PC-3 (cell line): ENCODE measurements around the gene GLT8D1. TPM values are rescaled to one million over a fixed set of nuclear protein-coding genes. Genes with fewer than 3 reads are reported as not detected.

Experiments
- ATAC-seq: fragments of 200-7000 bp; cut with Tn5 transposase; 2 replicates; pipeline ENCODE4 v1.9.1; 2020; ENCODE audit warnings: mild to moderate bottlenecking, moderate library complexity
- Bru-seq: library from RNA; stranded (reverse); fragments of 400-500 nt; gene quantifications from one replicate; lab custom pipeline; 2021; lab: Mats Ljungman, UMichigan
- BruChase-seq, 2 experiments: library from RNA; stranded (reverse); fragments of 400-500 nt; gene quantifications; one replicate each; lab custom pipeline; 2021; lab: Mats Ljungman, UMichigan
- BruUV-seq: library from RNA; stranded (reverse); fragments of 400-500 nt; replicated peaks from 2 replicates; lab custom pipeline; 2021; lab: Mats Ljungman, UMichigan
- CTCF ChIA-PET: fragments of 300-600 bp; sonication (Branson Sonifier 250); formaldehyde crosslinking; loops from one replicate; lab custom pipeline; 2022; ENCODE audit warnings: antibody characterized with exemption; lab: Charles Lee
- POLR2A ChIA-PET: fragments of 300-600 bp; sonication (Branson Sonifier 250); formaldehyde crosslinking; loops from one replicate; lab custom pipeline; 2022; ENCODE audit warnings: antibody characterized with exemption; ENCODE audit not compliant: unreplicated experiment; lab: Charles Lee
- DNase-seq: peaks from one replicate; pipeline ENCODE4 v3.0.0-alpha.2; 2015
- H2AFZ ChIP-seq: fragments of 300-600 bp; sonication (generic); 2 replicates; pipeline ENCODE4 v1.6.0; 2016; ENCODE audit warnings: antibody characterized with exemption, low read length
- H3F3A ChIP-seq: fragments of 300-600 bp; sonication (generic); one replicate; pipeline ENCODE4 v1.6.0; 2017; ENCODE audit warnings: antibody characterized with exemption, low read length, control low read depth, mild to moderate bottlenecking; ENCODE audit not compliant: unreplicated experiment
- H3K27ac ChIP-seq: fragments of 300-600 bp; sonication (generic); 2 replicates; pipeline ENCODE4 v1.5.1; 2016; ENCODE audit warnings: mild to moderate bottlenecking, low read length
- H3K27me3 ChIP-seq: fragments of 300-600 bp; sonication (generic); 2 replicates; pipeline ENCODE4 v1.6.1; 2016; ENCODE audit warnings: low read length, mixed read lengths
- H3K36me3 ChIP-seq: fragments of 300-600 bp; sonication (generic); 2 replicates; pipeline ENCODE4 v1.6.1; 2016; ENCODE audit warnings: low read depth, mixed run types, low read length, mixed read lengths
- H3K4me1 ChIP-seq: fragments of 300-600 bp; sonication (generic); 2 replicates; pipeline ENCODE4 v1.5.1; 2016; ENCODE audit warnings: low read length; ENCODE audit not compliant: insufficient read depth
- H3K4me2 ChIP-seq: fragments of 300-600 bp; sonication (generic); 2 replicates; pipeline ENCODE4 v1.6.0; 2016; ENCODE audit warnings: low read length
- H3K4me3 ChIP-seq: fragments of 300-600 bp; sonication (generic); 2 replicates; pipeline ENCODE4 v1.5.1; 2016; ENCODE audit warnings: mild to moderate bottlenecking, low read length, mixed read lengths
- H3K79me2 ChIP-seq: fragments of 300-600 bp; sonication (generic); 2 replicates; pipeline ENCODE4 v1.6.1; 2017; ENCODE audit warnings: low read length, mixed read lengths
- H3K9ac ChIP-seq: fragments of 300-600 bp; sonication (generic); 2 replicates; pipeline ENCODE4 v1.6.0; 2016; ENCODE audit warnings: mild to moderate bottlenecking, low read length
- H3K9me2 ChIP-seq: fragments of 300-600 bp; sonication (generic); replicated peaks from 2 replicates; pipeline ENCODE4 v1.6.1; 2016; ENCODE audit warnings: mixed run types, low read length, mixed read lengths
- H3K9me3 ChIP-seq: fragments of 300-600 bp; sonication (generic); 2 replicates; pipeline ENCODE4 v1.6.1; 2016; ENCODE audit warnings: low read length, mixed read lengths
- H4K20me1 ChIP-seq: fragments of 300-600 bp; sonication (generic); 2 replicates; pipeline ENCODE4 v1.6.1; 2016; ENCODE audit warnings: low read length, mixed read lengths
- EZH2 ChIP-seq: fragments of 300-600 bp; sonication (generic); IDR thresholded peaks from one replicate; pipeline ENCODE4 v1.6.1; 2017; ENCODE audit warnings: antibody characterized with exemption, mild to moderate bottlenecking, low read length; ENCODE audit not compliant: unreplicated experiment
- EZH2phosphoT487 ChIP-seq: fragments of 300-600 bp; sonication (generic); IDR thresholded peaks from 2 replicates; pipeline ENCODE4 v1.6.1; 2018; ENCODE audit warnings: mild to moderate bottlenecking, antibody characterized with exemption, low read length, borderline replicate concordance
- intact Hi-C: fragments of 100-400 bp; cut with micrococcal nuclease; formaldehyde crosslinking; loops from 2 replicates; pipeline ENCODE4 v1.9.0; 2023
- long read RNA-seq: library from polyadenylated mRNA; unstranded; transcript quantifications from one replicate; pipeline ENCODE4 v2.0.0, GENCODE V29; 2021; ENCODE audit not compliant: unreplicated experiment
- total RNA-seq: library from RNA; depleted of rRNA; stranded (reverse); fragments of >200 nt; gene quantifications from 2 replicates; pipeline ENCODE4 v1.2.3, GENCODE V29; 2014; rRNA removed
- TF ChIP-seq, protein P1 (sequence below): fragments of 300-600 bp; sonication (generic); conservative IDR thresholded peaks from 2 replicates; pipeline ENCODE4 v1.5.1; 2017; ENCODE audit warnings: antibody characterized with exemption, low read depth, mild to moderate bottlenecking, low read length

GLT8D1 gene, protein sequence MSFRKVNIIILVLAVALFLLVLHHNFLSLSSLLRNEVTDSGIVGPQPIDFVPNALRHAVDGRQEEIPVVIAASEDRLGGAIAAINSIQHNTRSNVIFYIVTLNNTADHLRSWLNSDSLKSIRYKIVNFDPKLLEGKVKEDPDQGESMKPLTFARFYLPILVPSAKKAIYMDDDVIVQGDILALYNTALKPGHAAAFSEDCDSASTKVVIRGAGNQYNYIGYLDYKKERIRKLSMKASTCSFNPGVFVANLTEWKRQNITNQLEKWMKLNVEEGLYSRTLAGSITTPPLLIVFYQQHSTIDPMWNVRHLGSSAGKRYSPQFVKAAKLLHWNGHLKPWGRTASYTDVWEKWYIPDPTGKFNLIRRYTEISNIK
- 53.6 and 70.2 TPM in 2 replicates for total RNA-seq
- Bru-seq, nascent RNA, result percentile 79 among the genes with signal in this experiment
- BruChase-seq, experiment 1, labeled RNA remaining after a 6-hour chase, result percentile 86 among the genes with signal in this experiment
- percentile 85 among the genes with signal in this experiment for BruChase-seq, experiment 2, labeled RNA remaining after a 2-hour chase
- long read RNA-seq, transcript GLT8D1-201 (10 exons, 1,849 nt), result major isoform, 38 of 163 reads
- long read RNA-seq, partial matches to known transcripts, result 17 of 163 reads
- long read RNA-seq, other reads (novel, unspliced or antisense), result 107 of 163 reads

DNA sequence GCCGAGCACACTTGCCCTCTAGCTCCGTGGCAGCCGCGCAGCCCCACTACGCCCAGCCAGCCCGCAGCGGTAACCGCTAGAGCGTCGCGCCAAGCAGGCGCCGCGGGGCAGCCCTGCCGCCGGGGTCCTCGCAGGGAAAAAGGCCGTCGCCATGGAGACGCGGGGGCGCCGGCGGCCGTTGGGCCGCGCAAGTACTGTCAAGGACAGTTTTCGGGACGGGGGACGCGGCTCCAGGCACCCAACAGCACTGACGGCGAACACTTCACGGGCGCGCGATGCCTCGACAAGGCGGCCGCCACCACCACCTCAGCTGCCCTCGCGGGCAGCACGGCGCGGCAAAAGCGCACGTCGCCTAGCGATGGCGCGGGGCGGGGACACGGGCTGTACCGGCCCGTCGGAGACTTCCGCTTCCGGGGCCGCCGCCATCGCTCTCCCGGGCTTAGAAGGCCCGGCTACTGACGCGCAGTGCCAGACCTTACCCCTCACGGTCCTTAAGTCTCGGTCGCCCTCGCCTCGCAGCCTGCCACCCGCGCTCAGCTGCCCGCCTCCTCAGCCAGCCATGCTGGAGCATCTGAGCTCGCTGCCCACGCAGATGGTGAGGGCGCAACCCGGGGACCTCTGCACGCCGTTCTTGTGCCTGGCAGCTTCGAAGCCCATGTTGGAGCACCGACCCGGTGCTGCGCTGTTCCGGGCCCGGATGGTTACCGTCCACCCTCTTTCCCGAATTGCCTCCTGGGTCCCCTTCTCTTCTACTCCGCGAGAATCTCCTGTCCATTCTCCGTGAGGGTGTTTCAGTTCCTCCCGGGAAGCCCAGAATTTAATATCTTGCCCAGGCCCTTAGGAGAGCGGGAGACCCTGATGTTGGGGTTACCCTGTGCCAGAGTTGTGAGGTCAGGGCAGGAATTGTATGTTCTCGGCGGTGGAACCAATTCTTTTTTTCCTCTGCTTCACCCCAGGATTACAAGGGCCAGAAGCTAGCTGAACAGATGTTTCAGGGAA, at the start of gene GLT8D1, which contains the start of gene SPCS1:
Gene GLT8D1 (minus strand): TSS at position 104 of the 999 bp plus-strand sequence. CDS start 5,331 bp downstream, outside the sequence.
Gene SPCS1 (plus strand): TSS at position 419 of the 999 bp plus-strand sequence. CDS start 141 bp downstream, at position 560.
- Histone ChIP-seq H3K4me1 (peaks cover 18% of the 10 kb centered on the region), H3K4me2 (peak within 1 kb of the TSS; percentile 90), H3K27me3 (no peaks in the 10 kb centered on the region), H3F3A (peaks cover 3% of the 10 kb centered on the region), H3K4me3 (peak within 1 kb of the TSS; percentile 95), H3K9me2 (no peaks in the 10 kb centered on the region), H3K79me2 (peaks cover 59% of the 10 kb centered on the region), H3K36me3 (peaks cover 11% of the 10 kb centered on the region; the same call in 1 of the 2 replicates), H2AFZ (peak within 1 kb of the TSS; percentile 83), H3K9ac (peak within 1 kb of the TSS; percentile 90), H3K27ac (peak within 1 kb of the TSS; percentile 36), H3K9me3 (no peaks in the 10 kb centered on the region), H4K20me1 (no peaks in the 10 kb centered on the region)
- DNase-seq, result peak; percentile 86
- ChIA-PET CTCF (no interaction called here), POLR2A (interaction anchor here (0.5 kb wide), 1 partner anchor 95 kb away, joined by 3 read pairs; no protein-coding TSS in a partner anchor)
- TF ChIP-seq EZH2phosphoT487, result no peak
- no peak for TF ChIP-seq EZH2
- TF ChIP-seq, protein P1, sequence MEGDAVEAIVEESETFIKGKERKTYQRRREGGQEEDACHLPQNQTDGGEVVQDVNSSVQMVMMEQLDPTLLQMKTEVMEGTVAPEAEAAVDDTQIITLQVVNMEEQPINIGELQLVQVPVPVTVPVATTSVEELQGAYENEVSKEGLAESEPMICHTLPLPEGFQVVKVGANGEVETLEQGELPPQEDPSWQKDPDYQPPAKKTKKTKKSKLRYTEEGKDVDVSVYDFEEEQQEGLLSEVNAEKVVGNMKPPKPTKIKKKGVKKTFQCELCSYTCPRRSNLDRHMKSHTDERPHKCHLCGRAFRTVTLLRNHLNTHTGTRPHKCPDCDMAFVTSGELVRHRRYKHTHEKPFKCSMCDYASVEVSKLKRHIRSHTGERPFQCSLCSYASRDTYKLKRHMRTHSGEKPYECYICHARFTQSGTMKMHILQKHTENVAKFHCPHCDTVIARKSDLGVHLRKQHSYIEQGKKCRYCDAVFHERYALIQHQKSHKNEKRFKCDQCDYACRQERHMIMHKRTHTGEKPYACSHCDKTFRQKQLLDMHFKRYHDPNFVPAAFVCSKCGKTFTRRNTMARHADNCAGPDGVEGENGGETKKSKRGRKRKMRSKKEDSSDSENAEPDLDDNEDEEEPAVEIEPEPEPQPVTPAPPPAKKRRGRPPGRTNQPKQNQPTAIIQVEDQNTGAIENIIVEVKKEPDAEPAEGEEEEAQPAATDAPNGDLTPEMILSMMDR, result no peak
- TSS peak; percentile 45 for BruUV-seq
- ATAC-seq, result peak; percentile 91
- intact Hi-C loops, result loop anchor here (1.0 to 2.0 kb wide), 2 partner anchors 9 to 19 kb away; partner anchors contain the start of gene GNL3

DNA sequence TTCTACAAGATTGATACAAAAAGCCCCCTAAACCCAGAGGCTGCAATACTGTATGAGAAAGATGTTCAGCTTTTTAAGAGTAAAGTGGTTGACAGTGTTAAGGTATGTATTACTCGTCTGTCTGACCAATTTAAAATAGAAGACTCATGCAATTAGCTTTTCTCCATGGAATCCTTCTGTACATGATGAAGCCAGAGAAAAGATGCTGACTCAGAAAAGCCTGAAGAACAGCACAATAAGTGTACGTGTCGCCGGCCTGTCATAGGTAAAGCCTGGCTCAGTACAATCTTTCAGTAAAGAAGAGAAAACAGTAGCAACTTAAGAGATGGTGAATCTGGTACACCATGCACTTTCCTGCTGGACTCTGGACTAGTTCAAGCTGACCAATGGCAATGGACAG, 48.8 kb upstream of the GLT8D1 start:
- H3K27ac ChIP-seq, result no peak overlapping the region
- H4K20me1 ChIP-seq, result no peaks in the 10 kb centered on the region
- no peaks in the 10 kb centered on the region for H3K4me1 ChIP-seq
- TF ChIP-seq, protein P1, result no peak
- TF ChIP-seq EZH2 (no peak), EZH2phosphoT487 (no peak)
- POLR2A ChIA-PET, result no interaction called here
- no peaks in the 10 kb centered on the region for H3K9me2 ChIP-seq
- H3F3A ChIP-seq, result no peaks in the 10 kb centered on the region
- H2AFZ ChIP-seq, result no peak overlapping the region
- BruUV-seq, result no TSS peak
- intact Hi-C loops, result no loop called here
- H3K36me3 ChIP-seq, result peaks cover 43% of the 10 kb centered on the region
- DNase-seq, result no peak
- no peak for ATAC-seq
- no peak overlapping the region for H3K4me3 ChIP-seq
- CTCF ChIA-PET, result no interaction called here
- H3K9me3 ChIP-seq, result no peaks in the 10 kb centered on the region
- no peak overlapping the region for H3K9ac ChIP-seq
- no peak overlapping the region for H3K4me2 ChIP-seq
- H3K27me3 ChIP-seq, result no peaks in the 10 kb centered on the region
- no peaks in the 10 kb centered on the region for H3K79me2 ChIP-seq
